HL-60 (cell line): ENCODE results near the gene CACNA1C.

Source experiments
- DNase-seq, 2 experiments: peaks; one replicate each; pipeline ENCODE4 v3.0.0-alpha.2; 2010 to 2020; ENCODE audit warnings: low read depth in 1 of 2, low spot score in 1 of 2
- H3K27ac ChIP-seq: fragments of 250-450 bp; sonication (Bioruptor Pico); replicated peaks from 2 replicates; pipeline ENCODE4 v1.5.1; 2020; ENCODE audit warnings: mild to moderate bottlenecking, moderate library complexity
- H3K27me3 ChIP-seq: fragments of 250-450 bp; sonication (Bioruptor Pico); 2 replicates; pipeline ENCODE4 v1.5.1; 2021; ENCODE audit warnings: mild to moderate bottlenecking, moderate library complexity; ENCODE audit not compliant: insufficient read depth, poor library complexity, severe bottlenecking
- H3K4me3 ChIP-seq: replicated peaks from 2 replicates; pipeline ENCODE4 v1.5.1; 2011; ENCODE audit warnings: mild to moderate bottlenecking, control low read depth, low read length; ENCODE audit not compliant: insufficient read depth
- CTCF ChIP-seq: IDR thresholded peaks from one replicate; pipeline ENCODE4 v1.5.1; 2011; ENCODE audit warnings: low read length, control low read depth, inconsistent platforms; ENCODE audit not compliant: insufficient read depth
- GABPA ChIP-seq: IDR thresholded peaks from 2 replicates; pipeline ENCODE4 v1.6.1; 2012; ENCODE audit warnings: low read depth
- POLR2AphosphoS5 ChIP-seq: IDR thresholded peaks from 2 replicates; pipeline ENCODE4 v1.6.1; 2012; ENCODE audit warnings: low read depth
- REST ChIP-seq: IDR thresholded peaks from 2 replicates; pipeline ENCODE4 v1.6.1; 2012; ENCODE audit warnings: low read depth; ENCODE audit not compliant: insufficient replicate concordance
- SPI1 ChIP-seq: IDR thresholded peaks from 2 replicates; pipeline ENCODE4 v1.6.1; 2012; ENCODE audit warnings: low read depth, mild to moderate bottlenecking, borderline replicate concordance

Gene CACNA1C

GRCh38 chr12:2094597-2094996 lies 41.8 kb downstream of the CACNA1C start:
- no peak for TF ChIP-seq CTCF
- peak; percentile 45; the same call in 1 of the 2 replicates for TF ChIP-seq SPI1
- Histone ChIP-seq H3K27me3 (no peaks in the 10 kb centered on the region), H3K27ac (peak overlapping the region; percentile 12), H3K4me3 (no peak overlapping the region)
- DNase-seq: peak; percentile 8 to 76

GRCh38 chr12:2095878-2096277 lies 43.1 kb downstream of the CACNA1C start:
- no peaks in the 10 kb centered on the region for H3K27me3 ChIP-seq

GRCh38 chr12:2097617-2098016 lies 44.8 kb downstream of the CACNA1C start:
- TF ChIP-seq GABPA: no peak
- TF ChIP-seq CTCF: no peak
- TF ChIP-seq POLR2AphosphoS5: no peak
- TF ChIP-seq SPI1: no peak
- no peak for TF ChIP-seq REST
- Histone ChIP-seq H3K27me3 (no peaks in the 10 kb centered on the region), H3K4me3 (no peak overlapping the region), H3K27ac (no peak overlapping the region)
- DNase-seq: no peak

More at GRCh38 chr12:2095878-2096277, 43.1 kb downstream of the CACNA1C start:
- no peak overlapping the region for H3K4me3 ChIP-seq
- DNase-seq: no peak
- H3K27ac ChIP-seq: no peak overlapping the region
- TF ChIP-seq CTCF (no peak), POLR2AphosphoS5 (no peak), GABPA (no peak), SPI1 (no peak)

GRCh38 chr12:2098852-2099251 lies 46.1 kb downstream of the CACNA1C start:
- Histone ChIP-seq H3K27me3 (no peaks in the 10 kb centered on the region), H3K27ac (no peak overlapping the region), H3K4me3 (no peak overlapping the region)
- DNase-seq: no peak
- no peak for TF ChIP-seq GABPA
- no peak for TF ChIP-seq POLR2AphosphoS5
- TF ChIP-seq SPI1: no peak
- no peak for TF ChIP-seq CTCF
- TF ChIP-seq REST: no peak
